ENCODE results near the gene SLC30A2.

The SLC30A2 gene

GRCh38 chr1:26023826-26024225 is 22.1 kb downstream of the SLC30A2 start:
- TF ChIP-seq TAF1 (IDR thresholded peaks at IDR 0.05; ENCODE audit: borderline replicate concordance, insufficient read depth, low read length) (no peak), SIN3A (IDR thresholded peaks at IDR 0.05; ENCODE audit: borderline replicate concordance, insufficient read depth, low read length) (no peak), FOXP2 (optimal IDR thresholded peaks at IDR 0.05; ENCODE audit: borderline replicate concordance, extremely low read depth, extremely low read length, insufficient read depth) (no peak), REST (IDR thresholded peaks at IDR 0.05; ENCODE audit: insufficient read depth in 1 of 2, low read depth in 2 of 2, low read length in 2 of 2) (no peak), POLR2AphosphoS5 (IDR thresholded peaks at IDR 0.05; ENCODE audit: low read depth, low read length) (no peak)

- no peak for TF ChIP-seq REST (IDR thresholded peaks at IDR 0.05; ENCODE audit: insufficient read depth in 1 of 2, low read depth in 2 of 2, low read length in 2 of 2)
- TF ChIP-seq TAF1 (IDR thresholded peaks at IDR 0.05; ENCODE audit: borderline replicate concordance, insufficient read depth, low read length): no peak
- no peak for TF ChIP-seq SIN3A (IDR thresholded peaks at IDR 0.05; ENCODE audit: borderline replicate concordance, insufficient read depth, low read length)
- TF ChIP-seq FOXP2 (optimal IDR thresholded peaks at IDR 0.05; ENCODE audit: borderline replicate concordance, extremely low read depth, extremely low read length, insufficient read depth): no peak
- TF ChIP-seq POLR2AphosphoS5 (IDR thresholded peaks at IDR 0.05; ENCODE audit: low read depth, low read length): no peak
Observed at GRCh38 chr1:26023009-26023408, 22.9 kb downstream of the SLC30A2 start.

GRCh38 chr1:26022404-26022779 is 23.5 kb downstream of the SLC30A2 start:
- TF ChIP-seq FOXP2 (optimal IDR thresholded peaks at IDR 0.05; ENCODE audit: borderline replicate concordance, extremely low read depth, extremely low read length, insufficient read depth): no peak
- no peak for TF ChIP-seq TAF1 (IDR thresholded peaks at IDR 0.05; ENCODE audit: borderline replicate concordance, insufficient read depth, low read length)
- no peak for TF ChIP-seq REST (IDR thresholded peaks at IDR 0.05; ENCODE audit: insufficient read depth in 1 of 2, low read depth in 2 of 2, low read length in 2 of 2)

GRCh38 chr1:26021647-26022403 is 24.1 kb downstream of the SLC30A2 start, which contains the start of gene EXTL1:
Gene EXTL1 (plus strand): TSS chr1:26021775. CDS start chr1:26022647, 872 bp downstream.
- TF ChIP-seq REST (IDR thresholded peaks at IDR 0.05; ENCODE audit: insufficient read depth in 1 of 2, low read depth in 2 of 2, low read length in 2 of 2) (no peak), FOXP2 (optimal IDR thresholded peaks at IDR 0.05; ENCODE audit: borderline replicate concordance, extremely low read depth, extremely low read length, insufficient read depth) (no peak), TAF1 (IDR thresholded peaks at IDR 0.05; ENCODE audit: borderline replicate concordance, insufficient read depth, low read length) (no peak), POLR2AphosphoS5 (IDR thresholded peaks at IDR 0.05; ENCODE audit: low read depth, low read length) (no peak), SIN3A (IDR thresholded peaks at IDR 0.05; ENCODE audit: borderline replicate concordance, insufficient read depth, low read length) (no peak)

Measured in PFSK-1 (cell line).